ACHN (cell line): ENCODE data around the gene RIPOR2.

Experiments used
- DNase-seq: peaks from one replicate; pipeline ENCODE4 v3.0.0-alpha.2; 2015
- in situ Hi-C: cut with HindIII; loops from 2 replicates; pipeline ENCODE4 v1.10.0; 2017; ENCODE audit warnings: low sequenced_read_pairs, low pct_ligation_motif_present, low pct_unique_long_range_greater_than_20kb

RIPOR2 gene, protein sequence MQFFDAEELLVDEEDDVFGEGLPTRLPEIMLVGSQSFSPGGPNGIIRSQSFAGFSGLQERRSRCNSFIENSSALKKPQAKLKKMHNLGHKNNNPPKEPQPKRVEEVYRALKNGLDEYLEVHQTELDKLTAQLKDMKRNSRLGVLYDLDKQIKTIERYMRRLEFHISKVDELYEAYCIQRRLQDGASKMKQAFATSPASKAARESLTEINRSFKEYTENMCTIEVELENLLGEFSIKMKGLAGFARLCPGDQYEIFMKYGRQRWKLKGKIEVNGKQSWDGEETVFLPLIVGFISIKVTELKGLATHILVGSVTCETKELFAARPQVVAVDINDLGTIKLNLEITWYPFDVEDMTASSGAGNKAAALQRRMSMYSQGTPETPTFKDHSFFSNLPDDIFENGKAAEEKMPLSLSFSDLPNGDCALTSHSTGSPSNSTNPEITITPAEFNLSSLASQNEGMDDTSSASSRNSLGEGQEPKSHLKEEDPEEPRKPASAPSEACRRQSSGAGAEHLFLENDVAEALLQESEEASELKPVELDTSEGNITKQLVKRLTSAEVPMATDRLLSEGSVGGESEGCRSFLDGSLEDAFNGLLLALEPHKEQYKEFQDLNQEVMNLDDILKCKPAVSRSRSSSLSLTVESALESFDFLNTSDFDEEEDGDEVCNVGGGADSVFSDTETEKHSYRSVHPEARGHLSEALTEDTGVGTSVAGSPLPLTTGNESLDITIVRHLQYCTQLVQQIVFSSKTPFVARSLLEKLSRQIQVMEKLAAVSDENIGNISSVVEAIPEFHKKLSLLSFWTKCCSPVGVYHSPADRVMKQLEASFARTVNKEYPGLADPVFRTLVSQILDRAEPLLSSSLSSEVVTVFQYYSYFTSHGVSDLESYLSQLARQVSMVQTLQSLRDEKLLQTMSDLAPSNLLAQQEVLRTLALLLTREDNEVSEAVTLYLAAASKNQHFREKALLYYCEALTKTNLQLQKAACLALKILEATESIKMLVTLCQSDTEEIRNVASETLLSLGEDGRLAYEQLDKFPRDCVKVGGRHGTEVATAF

DNA sequence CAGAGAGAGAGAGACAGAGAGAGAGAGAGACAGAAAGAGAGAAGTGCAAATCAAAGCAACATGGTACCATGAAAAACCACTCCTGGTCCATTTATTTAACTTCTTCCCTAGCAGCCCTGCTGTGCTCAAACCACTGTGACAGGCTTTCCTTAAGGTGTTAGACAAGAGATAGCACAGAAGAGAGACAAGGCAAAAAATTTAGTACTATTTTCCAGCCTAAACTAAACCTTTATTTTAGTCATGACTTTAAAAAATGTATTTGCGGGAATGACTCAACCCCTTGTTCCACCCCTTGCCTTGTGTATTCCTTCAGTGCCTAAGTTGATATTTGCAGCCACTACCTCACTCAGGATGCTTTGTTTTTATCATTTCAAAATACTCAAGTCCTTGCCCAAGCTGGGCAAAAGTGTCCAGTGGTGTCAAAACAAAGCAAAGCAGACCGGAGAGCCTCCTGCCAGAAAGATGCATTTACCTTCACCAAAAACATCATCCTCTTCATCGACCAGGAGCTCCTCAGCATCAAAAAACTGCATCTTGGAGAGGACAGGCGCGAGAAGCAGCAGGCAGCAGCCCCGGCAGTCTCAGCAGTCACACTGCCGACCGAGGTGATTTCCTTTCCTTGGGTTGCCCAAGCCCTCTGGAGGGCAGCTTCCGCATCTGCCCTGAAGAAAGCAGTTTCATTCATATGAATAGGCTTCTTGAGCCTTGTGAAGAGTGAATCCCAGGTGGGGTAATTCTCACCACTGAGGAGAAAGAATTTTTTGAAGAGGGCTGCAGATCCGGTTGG, at the start of gene RIPOR2:
Gene RIPOR2 (minus strand): TSS at position 595 of the 787 bp plus-strand sequence. CDS start 62 bp downstream, at position 533.
- in situ Hi-C loops: no loop called here
- no peak for DNase-seq

DNA sequence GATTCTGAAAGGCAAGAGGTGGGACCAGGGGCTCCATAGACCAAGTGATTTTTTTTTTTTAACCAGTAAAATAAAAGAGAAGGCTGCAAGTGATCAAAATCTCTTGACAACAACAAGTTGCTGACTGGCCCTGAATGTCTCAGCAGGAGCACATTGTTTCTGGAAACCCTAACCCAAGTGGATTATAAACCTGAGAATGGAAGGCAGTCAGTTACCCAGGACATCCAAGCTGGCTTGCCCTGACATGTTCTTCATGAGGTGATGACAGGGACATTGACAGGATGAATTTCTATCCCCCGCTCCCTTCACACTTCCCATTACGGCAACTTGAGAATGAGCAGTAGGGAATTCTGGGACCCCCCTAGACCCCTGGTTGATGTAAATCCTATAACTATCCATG, 49.6 kb upstream of the RIPOR2 start:
- in situ Hi-C loops: no loop called here
- DNase-seq: no peak

DNA sequence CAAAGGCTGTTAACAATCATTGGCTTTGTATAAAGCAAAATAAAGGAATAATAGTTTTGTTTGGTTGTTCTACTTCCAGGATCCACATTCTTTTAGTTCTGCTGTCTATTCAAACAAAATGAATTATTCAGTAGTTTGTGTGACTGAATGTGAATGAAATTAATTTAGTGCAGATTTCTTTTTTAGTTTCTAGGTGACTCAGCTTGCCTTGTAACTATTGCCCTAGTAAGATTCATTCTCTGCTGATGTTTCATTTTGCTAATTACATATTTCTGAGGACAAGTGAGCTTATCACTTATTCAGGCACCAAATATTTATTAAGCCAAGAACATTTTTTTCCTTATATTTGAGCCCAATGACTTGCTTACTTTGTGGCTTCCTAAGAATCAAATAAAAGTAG, 46.5 kb upstream of the RIPOR2 start:
- DNase-seq: no peak
- in situ Hi-C loops: no loop called here

DNA sequence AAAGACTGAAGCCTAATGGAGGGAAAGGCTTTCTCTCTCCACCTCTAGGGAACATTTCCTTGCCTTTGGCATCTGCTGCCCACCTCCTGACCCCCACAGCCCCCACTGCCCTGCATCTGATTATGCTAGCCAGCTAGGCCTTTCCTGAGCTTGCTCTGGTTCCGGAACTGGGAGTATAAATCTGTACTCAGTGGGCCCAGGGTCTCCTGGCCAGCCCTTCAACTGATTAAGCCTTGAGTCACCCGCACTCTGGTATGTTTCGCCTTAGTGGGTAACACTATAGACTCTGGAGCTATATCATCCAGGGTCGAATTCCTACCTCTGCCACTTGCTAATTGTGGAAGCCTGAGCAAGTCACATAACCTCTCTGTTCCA, 45.6 kb upstream of the RIPOR2 start:
- DNase-seq: no peak
- in situ Hi-C loops: no loop called here

DNA sequence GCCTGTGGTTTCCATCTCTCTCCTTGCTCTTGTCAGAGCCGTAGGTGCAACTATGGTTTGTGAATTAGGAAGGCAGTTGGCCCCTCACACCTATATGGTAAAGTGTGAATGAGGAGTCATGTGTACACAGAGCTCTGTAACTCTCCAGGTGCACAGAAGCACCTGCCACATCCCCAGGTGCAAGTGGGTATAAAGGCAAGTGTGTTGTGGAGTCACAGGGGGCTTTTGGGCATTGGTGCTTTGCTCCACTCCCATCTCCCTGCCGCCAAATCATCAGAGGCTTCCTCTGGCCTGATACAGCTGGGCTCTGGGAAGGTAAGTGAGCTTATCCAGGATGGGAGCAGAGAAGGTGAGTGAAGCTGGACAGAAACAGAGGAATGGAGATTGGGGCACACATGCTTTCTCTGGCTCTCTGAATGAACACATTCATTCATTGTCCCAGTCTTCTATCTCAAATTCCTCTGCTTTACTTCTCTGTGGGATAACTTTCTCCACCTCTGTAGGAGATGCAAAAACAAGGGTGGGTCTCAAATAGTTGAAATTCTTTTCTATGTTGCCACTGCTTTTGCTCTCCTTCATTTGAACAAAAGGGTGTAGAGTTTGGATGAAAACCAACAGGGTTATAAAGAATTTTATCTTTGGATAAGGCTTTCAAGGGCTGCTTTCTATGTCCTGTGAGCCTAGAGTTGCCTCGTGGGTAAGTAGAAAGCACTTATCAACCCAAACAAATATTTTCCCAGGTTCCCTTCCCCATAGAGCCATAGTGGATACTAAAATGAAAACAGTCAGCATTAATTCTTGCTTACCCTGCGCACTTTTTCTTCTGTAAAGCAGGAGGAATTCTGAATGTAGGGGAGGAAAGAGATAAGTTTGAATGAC, 45.0 kb upstream of the RIPOR2 start:
- in situ Hi-C loops: no loop called here
- no peak for DNase-seq

DNA sequence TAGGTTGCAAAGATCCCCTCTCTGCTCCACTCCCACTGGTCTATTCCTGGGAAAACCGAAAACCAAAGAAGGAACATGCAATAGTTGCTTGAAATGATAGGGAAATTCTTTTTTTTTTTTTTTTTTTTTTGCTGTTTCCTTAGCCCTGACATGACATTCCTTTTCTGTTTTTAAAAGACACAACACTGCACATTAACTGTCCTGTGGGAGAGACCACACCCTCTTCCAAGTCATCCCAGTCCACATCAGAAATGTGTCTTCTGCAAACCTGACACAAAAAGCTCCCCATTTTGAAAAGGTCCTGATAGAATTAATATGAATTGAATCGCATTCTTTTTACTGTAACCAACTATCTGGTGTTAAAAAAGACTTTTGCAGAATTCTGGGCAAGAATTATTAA, 43.4 kb upstream of the RIPOR2 start:
- no peak for DNase-seq
- in situ Hi-C loops: no loop called here

DNA sequence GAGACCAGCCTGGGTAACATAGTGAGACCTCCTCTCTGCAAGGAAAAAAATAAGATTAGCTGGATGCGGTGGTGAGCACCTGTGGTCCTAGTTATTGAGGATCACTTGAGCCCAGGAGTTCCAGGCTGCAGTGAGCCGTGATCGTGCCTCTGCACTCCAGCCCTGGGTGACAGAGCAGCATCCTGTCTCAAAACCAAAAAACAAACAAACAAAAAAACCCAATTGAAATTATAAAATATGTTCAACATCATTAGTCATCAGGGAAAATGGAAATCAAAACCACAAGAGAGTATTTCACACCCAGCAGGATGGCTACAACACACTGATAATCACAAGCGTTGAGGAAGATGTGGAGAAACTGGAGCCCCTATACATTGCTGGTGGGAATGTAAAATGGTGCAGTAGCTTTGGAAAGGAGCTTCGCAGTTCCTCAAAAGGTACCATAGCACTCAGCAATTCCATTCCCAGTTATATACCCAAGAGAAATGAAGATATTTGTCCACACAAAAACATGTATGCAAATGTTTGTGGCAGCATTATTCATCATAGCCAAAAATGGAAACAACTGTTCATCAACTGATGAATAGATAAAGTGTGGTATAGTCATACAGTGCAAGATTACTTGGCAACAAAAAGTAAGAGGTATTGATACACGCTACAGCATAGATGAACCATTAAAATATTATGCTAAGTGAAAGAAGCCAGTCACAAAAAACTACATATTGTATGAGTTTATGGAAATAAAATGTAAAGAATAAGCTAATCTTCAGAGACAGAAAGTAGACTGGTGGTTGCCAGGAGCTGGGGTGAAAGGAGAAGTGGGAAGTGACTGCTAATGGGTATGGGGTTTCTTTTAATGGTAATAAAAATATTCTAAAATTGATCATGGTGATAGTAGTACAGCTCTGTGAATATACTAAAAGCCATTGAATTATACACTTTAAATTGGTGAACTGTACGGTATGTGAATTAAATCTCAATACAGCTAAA, 38.7 kb upstream of the RIPOR2 start:
- in situ Hi-C loops: no loop called here
- DNase-seq: no peak

DNA sequence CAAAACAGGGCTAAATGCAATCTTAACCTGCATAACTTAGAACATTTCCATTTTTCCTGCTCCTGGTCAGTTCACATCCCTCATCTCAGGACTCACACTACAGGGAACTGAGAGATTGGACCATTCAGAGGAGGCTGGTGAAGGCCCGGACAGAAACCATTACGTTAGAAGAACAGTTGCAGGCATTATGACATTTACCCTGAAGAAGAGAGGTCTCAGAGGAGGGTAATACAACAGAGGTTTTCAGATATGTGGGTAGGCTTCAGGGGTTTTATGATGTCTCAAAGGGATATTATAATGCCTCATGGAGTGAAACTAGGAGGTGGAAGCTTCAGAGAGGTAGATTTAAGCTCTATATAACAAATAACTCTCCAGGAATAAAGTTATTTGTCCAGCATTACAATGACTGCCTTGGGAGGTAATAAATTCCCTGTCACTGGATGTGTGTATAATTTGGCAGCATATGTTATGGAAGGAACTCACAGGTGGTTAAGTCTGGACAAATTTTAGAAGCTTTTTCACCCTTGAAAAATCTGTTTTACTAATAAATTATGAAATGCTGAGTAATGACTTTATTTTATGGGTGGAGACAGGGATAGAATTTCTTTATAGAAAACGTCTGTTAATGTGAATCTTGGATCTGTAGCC, 36.7 kb upstream of the RIPOR2 start:
- DNase-seq: no peak
- in situ Hi-C loops: no loop called here

DNA sequence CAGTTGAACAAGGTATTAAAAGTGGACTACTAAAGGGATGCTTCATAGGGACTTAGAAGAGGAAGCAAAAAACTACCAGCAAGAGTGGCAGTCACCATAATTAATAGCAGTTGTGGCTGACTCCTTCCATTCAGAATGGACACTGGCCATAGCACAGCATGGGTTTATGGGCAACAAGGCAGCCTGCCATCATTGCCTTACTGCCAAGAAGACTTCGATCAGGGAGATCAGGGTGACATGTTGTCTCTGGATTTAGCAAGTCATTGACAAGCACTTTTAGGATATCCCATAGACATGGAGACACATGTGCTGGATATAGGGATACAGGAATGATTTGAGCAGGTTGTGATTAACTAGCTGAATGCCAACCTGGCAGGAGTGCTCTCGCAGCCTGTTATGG, 35.3 kb upstream of the RIPOR2 start:
- DNase-seq: no peak
- in situ Hi-C loops: no loop called here

DNA sequence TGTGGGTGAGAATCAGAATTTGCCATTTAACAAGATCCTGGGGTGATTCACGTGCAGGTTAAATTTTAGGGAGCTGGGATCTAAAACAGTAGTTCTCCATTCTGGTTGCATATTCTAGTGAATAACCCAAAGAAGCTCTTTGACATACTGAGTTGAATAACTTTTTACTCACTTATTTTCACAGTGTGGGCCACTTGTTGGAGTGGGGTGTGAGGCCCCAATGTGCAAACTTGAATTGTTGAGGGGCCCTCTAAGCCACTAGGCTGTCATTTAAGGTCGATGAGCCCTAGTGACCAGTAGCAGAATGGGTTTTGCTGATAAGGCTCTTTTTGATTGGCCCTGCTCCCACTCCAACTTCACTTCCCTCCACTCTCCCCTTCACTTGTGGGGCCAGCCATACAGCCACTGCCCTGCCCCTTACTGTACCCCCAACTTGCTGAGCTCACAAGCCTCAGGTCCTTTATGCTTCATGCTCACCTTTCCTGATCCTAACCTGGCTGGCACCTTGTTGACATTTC, 33.6 kb upstream of the RIPOR2 start:
- no peak for DNase-seq
- in situ Hi-C loops: no loop called here

DNA sequence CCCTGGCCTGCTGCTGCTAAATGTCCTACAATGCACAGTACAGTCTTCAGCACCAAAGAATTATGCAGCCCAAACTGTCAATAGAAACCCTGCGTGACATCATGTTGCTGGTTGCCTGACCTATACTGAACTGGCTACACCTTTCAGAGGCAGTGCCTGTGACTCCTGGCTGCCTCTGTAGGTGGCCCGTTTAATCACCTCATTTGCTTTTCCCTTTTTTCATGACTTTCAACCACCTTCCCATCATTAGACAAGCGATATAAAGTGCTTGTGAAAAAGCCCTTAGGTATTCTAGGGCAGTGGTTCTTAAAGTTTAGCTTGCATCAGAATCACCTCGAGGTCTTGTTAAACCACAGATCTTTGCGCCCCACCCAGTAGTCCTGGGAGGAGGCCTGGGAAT, 33.0 kb upstream of the RIPOR2 start:
- no peak for DNase-seq
- in situ Hi-C loops: no loop called here

DNA sequence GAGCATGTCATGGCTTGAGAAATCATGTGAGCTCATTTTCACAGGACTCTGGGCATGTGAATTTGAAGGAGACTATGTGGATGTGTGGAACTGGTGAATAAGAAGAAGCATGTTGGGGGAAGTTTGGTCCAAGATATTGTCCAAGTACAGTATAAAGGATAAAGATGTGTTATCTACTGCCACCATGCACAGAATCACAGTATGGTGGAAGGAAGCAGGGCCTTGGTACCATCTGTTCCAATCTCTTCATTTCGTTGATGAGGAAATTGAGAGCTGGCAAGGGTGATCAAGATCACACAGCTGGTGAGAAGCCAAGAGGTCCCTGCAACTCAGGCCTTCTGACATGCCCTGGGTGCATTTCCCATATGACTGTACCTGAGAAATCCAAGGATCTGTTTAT, 31.5 kb upstream of the RIPOR2 start:
- in situ Hi-C loops: no loop called here
- DNase-seq: no peak

DNA sequence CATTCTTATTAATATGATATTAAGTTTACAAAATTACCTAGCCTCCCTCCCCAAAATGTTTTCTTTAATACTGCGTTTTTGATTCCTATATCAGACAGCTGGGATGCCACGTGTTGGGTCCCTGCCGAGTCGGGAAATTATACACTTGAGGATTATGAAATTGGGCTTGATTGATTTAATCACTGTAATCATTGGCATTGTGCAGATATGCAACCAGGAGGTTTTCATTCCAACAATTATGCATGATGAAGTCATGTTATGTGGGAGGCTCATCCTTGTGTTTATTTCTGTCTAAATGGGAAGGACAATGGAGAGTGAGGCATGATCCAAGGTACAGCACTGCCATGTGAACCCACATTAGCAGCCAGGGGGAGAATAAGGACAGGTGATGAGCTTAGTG, 30.6 kb upstream of the RIPOR2 start:
- no peak for DNase-seq
- in situ Hi-C loops: no loop called here

DNA sequence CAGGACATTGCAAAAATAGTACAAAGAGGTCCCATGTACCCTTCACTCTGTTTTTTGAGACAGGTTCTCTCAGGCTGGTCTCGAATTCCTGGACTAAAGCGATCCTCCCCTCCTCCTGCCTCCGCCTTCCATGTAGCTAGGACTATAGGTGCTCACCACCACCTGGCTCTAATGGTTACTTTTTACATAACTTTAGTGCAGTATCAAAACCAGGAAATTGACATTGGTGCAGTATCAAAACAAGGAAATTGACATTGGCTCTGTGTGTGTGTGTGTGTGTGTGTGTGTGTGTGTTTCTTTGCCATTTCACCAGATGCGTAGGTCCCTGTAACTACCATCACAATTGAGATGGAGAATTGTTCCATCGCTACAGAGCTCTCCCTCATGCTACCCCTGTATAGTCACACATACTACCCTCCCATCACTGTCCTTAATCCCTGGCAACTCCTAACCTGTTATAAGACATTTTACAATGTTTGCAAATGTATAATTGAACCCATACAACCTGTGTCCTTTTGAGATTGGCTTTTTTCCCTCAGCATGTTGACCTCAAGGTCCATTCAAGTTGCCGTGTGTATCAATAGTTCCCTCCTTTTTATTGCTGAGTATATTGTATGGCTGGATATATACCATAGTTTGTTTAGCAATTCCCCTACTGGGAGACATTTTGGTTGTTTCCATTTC, 28.3 kb upstream of the RIPOR2 start:
- in situ Hi-C loops: no loop called here
- no peak for DNase-seq

DNA sequence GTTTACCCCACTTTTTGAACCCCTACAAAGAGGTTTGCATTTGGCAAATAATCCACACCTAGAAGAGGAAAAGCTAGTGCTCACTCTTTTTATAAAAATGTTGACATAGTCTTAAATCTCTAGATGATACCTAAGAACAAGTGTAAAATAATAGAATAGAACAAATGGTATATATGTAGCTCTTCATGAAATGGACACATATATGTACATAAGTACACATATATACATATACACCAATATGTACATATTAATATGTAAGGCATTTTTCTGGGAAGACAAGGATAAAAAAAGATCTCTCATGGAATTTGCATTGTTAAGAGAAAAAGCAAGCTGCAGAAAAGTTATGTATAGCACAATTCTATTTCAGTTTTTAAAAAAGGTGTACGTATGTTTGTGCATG, 27.6 kb upstream of the RIPOR2 start:
- no peak for DNase-seq
- in situ Hi-C loops: no loop called here

DNA sequence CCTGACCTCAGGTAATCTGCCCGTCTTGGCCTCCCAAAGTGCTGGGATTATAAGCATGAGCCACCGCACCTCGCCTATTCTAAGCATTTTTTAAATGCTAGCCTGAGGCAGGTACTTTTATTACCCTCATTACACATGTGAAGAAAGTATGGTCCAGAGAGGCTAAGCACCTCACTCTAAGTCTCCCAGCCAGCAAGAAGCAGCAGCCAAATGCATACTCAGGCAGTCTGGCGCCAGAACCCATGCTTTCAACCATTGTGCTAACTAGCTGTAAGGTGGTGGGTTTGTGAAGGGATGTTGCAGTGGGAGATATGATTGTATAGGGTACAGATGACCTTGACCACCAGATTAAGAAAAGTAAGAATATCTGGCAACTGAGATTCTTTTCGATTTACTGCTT, 26.1 kb upstream of the RIPOR2 start:
- in situ Hi-C loops: no loop called here
- DNase-seq: no peak
